Measurements from ENCODE around the gene GLDN.

GRCh38 chr15:51310064-51310463, 31.4 kb upstream of the GLDN start:
- no peak for TF ChIP-seq CTCF (IDR thresholded peaks at IDR 0.05)
- no peak for TF ChIP-seq EP300 (IDR thresholded peaks at IDR 0.05)
- TF ChIP-seq POLR2A (IDR thresholded peaks at IDR 0.05): no peak

All from sigmoid colon (tissue), 4 donors.